Coronary artery (tissue), 2 donors: ENCODE data around the gene HDAC3.

Experiments
- DNase-seq: peaks from one replicate; pipeline ENCODE4 v3.0.0-alpha.2; 2017; ENCODE audit warnings: low spot score
- H3K27ac ChIP-seq, 2 donors: fragments of 200-600 bp; sonication (generic); one replicate each; pipeline ENCODE4 v1.5.1; 2016 to 2019
- H3K4me3 ChIP-seq: fragments of 200-600 bp; sonication (generic); 2 replicates; pipeline ENCODE4 v1.5.1; 2016; ENCODE audit warnings: mild to moderate bottlenecking, moderate library complexity
- CTCF ChIP-seq: fragments of 200-600 bp; sonication (generic); IDR thresholded peaks from one replicate; pipeline ENCODE4 v1.5.1; 2019; ENCODE audit warnings: antibody characterized with exemption

HDAC3 gene

GRCh38 chr5:141637123-141637766 is 596 bp upstream of the HDAC3 start:
- DNase-seq: no peak
- Histone ChIP-seq H3K27ac (peak overlapping the region in 1 of 2 donors; percentile 85), H3K4me3 (peak overlapping the region; percentile 86)
- TF ChIP-seq CTCF: no peak

- peak overlapping the region; percentile 61 to 85 for H3K27ac ChIP-seq
- TF ChIP-seq CTCF: no peak
- DNase-seq: peak; percentile 64
- H3K4me3 ChIP-seq: peak overlapping the region; percentile 86
These were observed 590 bp downstream of the HDAC3 start for GRCh38 chr5:141636106-141636412.

GRCh38 chr5:141635646-141636045 is 1.0 kb downstream of the HDAC3 start:
- peak; percentile 55 for DNase-seq
- Histone ChIP-seq H3K27ac (no peak overlapping the region), H3K4me3 (peak overlapping the region; percentile 86)
- TF ChIP-seq CTCF: no peak

- no peak overlapping the region for H3K27ac ChIP-seq
- TF ChIP-seq CTCF: no peak
- DNase-seq: peak; percentile 53
- H3K4me3 ChIP-seq: no peak overlapping the region
These were observed 1.9 kb downstream of the HDAC3 start for GRCh38 chr5:141634720-141635119.

- peak; percentile 9 for DNase-seq
- Histone ChIP-seq H3K27ac (no peak overlapping the region), H3K4me3 (no peak overlapping the region)
- no peak for TF ChIP-seq CTCF
These were observed 2.6 kb downstream of the HDAC3 start for GRCh38 chr5:141633871-141634561.

- no peak overlapping the region for H3K27ac ChIP-seq
- no peak overlapping the region for H3K4me3 ChIP-seq
- TF ChIP-seq CTCF: no peak
- peak; percentile 22 for DNase-seq
These were observed 4.0 kb downstream of the HDAC3 start for GRCh38 chr5:141632650-141633049.

GRCh38 chr5:141630570-141631140 is 6.0 kb downstream of the HDAC3 start:
- Histone ChIP-seq H3K4me3 (no peak overlapping the region), H3K27ac (no peak overlapping the region)
- DNase-seq: no peak
- TF ChIP-seq CTCF: no peak
